GM21723 (cell line): ENCODE results near the gene ASB5.

Experiments
- ATAC-seq: cut with Tn5 transposase; IDR thresholded peaks from one replicate; pipeline ENCODE4 v1.9.1; 2021; ENCODE audit warnings: mild to moderate bottlenecking, moderate library complexity; ENCODE audit not compliant: unreplicated experiment

The ASB5 gene

DNA sequence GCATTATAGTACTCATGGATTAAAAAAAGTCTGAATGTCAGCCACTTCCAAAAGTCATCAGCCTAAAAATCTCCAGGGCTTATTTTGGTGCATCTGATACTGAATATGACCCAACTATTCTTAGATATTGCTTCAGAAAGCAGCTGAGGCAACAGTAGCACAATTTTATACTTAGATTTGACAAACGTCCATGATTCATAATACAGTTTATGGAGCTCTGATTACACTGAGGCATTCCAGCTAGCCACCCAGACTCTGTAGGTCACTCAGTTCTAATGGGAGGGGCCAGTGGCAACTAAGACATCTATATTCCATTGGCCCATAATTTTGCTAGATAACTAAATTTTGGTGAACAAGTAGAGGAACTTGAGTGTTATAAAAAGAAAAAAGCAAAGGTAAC is 84.0 kb downstream of the ASB5 start:
- ATAC-seq = no peak
